ENCODE data around the gene LSM11.

GRCh38 chr5:157770665-157771064 lies 27.2 kb downstream of the LSM11 start:
- TF ChIP-seq ARNTL (CRISPR knock-in tag; IDR thresholded peaks at IDR 0.05; ENCODE audit: borderline replicate concordance, low read depth) (no peak), ZNF8 (CRISPR knock-in tag; IDR thresholded peaks at IDR 0.05) (no peak), ZFP30 (CRISPR knock-in tag; IDR thresholded peaks at IDR 0.05) (no peak), PPARA (CRISPR knock-in tag; IDR thresholded peaks at IDR 0.05; ENCODE audit: borderline replicate concordance) (no peak), ZC3H10 (CRISPR knock-in tag; IDR thresholded peaks at IDR 0.05) (no peak), ESRRG (CRISPR knock-in tag; IDR thresholded peaks at IDR 0.05) (no peak), POU6F1 (CRISPR knock-in tag; IDR thresholded peaks at IDR 0.05; ENCODE audit: borderline replicate concordance, low read depth) (no peak), RARB (CRISPR knock-in tag; IDR thresholded peaks at IDR 0.05) (no peak), GLIS3 (CRISPR knock-in tag; IDR thresholded peaks at IDR 0.05) (no peak), ZNF70 (CRISPR knock-in tag; IDR thresholded peaks at IDR 0.05) (no peak), SNAI2 (CRISPR knock-in tag; IDR thresholded peaks at IDR 0.05) (no peak), CREB5 (CRISPR knock-in tag; IDR thresholded peaks at IDR 0.05; ENCODE audit: low read depth) (no peak), PATZ1 (CRISPR knock-in tag; IDR thresholded peaks at IDR 0.05; ENCODE audit: borderline replicate concordance) (no peak), TSHZ2 (CRISPR knock-in tag; IDR thresholded peaks at IDR 0.05) (no peak)

All from SK-N-SH treated with all-trans-retinoic acid at 6 μM for 48 hours (cell line).